Measurements from ENCODE around the gene ST6GALNAC3. TPM values are rescaled to one million over a fixed set of nuclear protein-coding genes. Genes with fewer than 3 reads are reported as not detected.

ST6GALNAC3 gene
- total RNA-seq, 1 donor from 2014 or later = 16.6 TPM

- no peak for DNase-seq (ENCODE audit: extremely low read depth, low read depth, low spot score)
These were observed 204.2 kb downstream of the ST6GALNAC3 start for GRCh38 chr1:76278711-76279100.

GRCh38 chr1:76279101-76279748 lies 204.7 kb downstream of the ST6GALNAC3 start:
- DNase-seq (ENCODE audit: extremely low read depth, low read depth, low spot score) = no peak

- DNase-seq (ENCODE audit: extremely low read depth, low read depth, low spot score) = no peak
These were observed 206.8 kb downstream of the ST6GALNAC3 start for GRCh38 chr1:76281306-76281705.

GRCh38 chr1:76284842-76285241 lies 210.3 kb downstream of the ST6GALNAC3 start:
- DNase-seq (ENCODE audit: extremely low read depth, low read depth, low spot score) = no peak

GRCh38 chr1:76285578-76286135 lies 211.1 kb downstream of the ST6GALNAC3 start:
- DNase-seq (ENCODE audit: extremely low read depth, low read depth, low spot score) = no peak

- no peak for DNase-seq (ENCODE audit: extremely low read depth, low read depth, low spot score)
These were observed 213.4 kb downstream of the ST6GALNAC3 start for GRCh38 chr1:76287917-76288316.

GRCh38 chr1:76288758-76289483 lies 214.4 kb downstream of the ST6GALNAC3 start:
- no peak for DNase-seq (ENCODE audit: extremely low read depth, low read depth, low spot score)

- no peak for DNase-seq (ENCODE audit: extremely low read depth, low read depth, low spot score)
These were observed 215.1 kb downstream of the ST6GALNAC3 start for GRCh38 chr1:76289692-76290091.

GRCh38 chr1:76290271-76290670 lies 215.7 kb downstream of the ST6GALNAC3 start:
- DNase-seq (ENCODE audit: extremely low read depth, low read depth, low spot score) = no peak

- DNase-seq (ENCODE audit: extremely low read depth, low read depth, low spot score) = no peak
These were observed 216.6 kb downstream of the ST6GALNAC3 start for GRCh38 chr1:76291191-76291590.

- no peak for DNase-seq (ENCODE audit: extremely low read depth, low read depth, low spot score)
These were observed 217.2 kb downstream of the ST6GALNAC3 start for GRCh38 chr1:76291737-76292136.

GRCh38 chr1:76292418-76293184 lies 218.1 kb downstream of the ST6GALNAC3 start:
- no peak for DNase-seq (ENCODE audit: extremely low read depth, low read depth, low spot score)

GRCh38 chr1:76293831-76294230 lies 219.3 kb downstream of the ST6GALNAC3 start:
- no peak for DNase-seq (ENCODE audit: extremely low read depth, low read depth, low spot score)

- DNase-seq (ENCODE audit: extremely low read depth, low read depth, low spot score) = no peak
These were observed 220.1 kb downstream of the ST6GALNAC3 start for GRCh38 chr1:76294482-76295194.

GRCh38 chr1:76298399-76298798 lies 223.9 kb downstream of the ST6GALNAC3 start:
- no peak for DNase-seq (ENCODE audit: extremely low read depth, low read depth, low spot score)

- no peak for DNase-seq (ENCODE audit: extremely low read depth, low read depth, low spot score)
These were observed 224.5 kb downstream of the ST6GALNAC3 start for GRCh38 chr1:76299036-76299435.

- no peak for DNase-seq (ENCODE audit: extremely low read depth, low read depth, low spot score)
These were observed 226.0 kb downstream of the ST6GALNAC3 start for GRCh38 chr1:76300556-76300955.

- no peak for DNase-seq (ENCODE audit: extremely low read depth, low read depth, low spot score)
These were observed 228.3 kb downstream of the ST6GALNAC3 start for GRCh38 chr1:76302711-76303339.

- DNase-seq (ENCODE audit: extremely low read depth, low read depth, low spot score) = no peak
These were observed 228.8 kb downstream of the ST6GALNAC3 start for GRCh38 chr1:76303340-76303717.

- no peak for DNase-seq (ENCODE audit: extremely low read depth, low read depth, low spot score)
These were observed 238.8 kb downstream of the ST6GALNAC3 start for GRCh38 chr1:76313304-76313703.
